Panc1 (cell line): ENCODE data around the gene TMEM131L.

ENCODE experiments used
- POLR2AphosphoS5 ChIP-seq: IDR thresholded peaks from 2 replicates; pipeline ENCODE4 v1.6.1; 2012; ENCODE audit warnings: mild to moderate bottlenecking, low read depth, low read length, moderate library complexity
- TCF7L2 ChIP-seq: IDR thresholded peaks from 2 replicates; pipeline ENCODE4 v1.6.1; 2011; ENCODE audit warnings: mild to moderate bottlenecking, low read depth, low read length, inconsistent platforms
- TF ChIP-seq, protein P1 (sequence below): fragments of 450-650 bp; IDR thresholded peaks from 2 replicates; pipeline ENCODE4 v1.5.1; 2017; ENCODE audit warnings: mild to moderate bottlenecking

DNA sequence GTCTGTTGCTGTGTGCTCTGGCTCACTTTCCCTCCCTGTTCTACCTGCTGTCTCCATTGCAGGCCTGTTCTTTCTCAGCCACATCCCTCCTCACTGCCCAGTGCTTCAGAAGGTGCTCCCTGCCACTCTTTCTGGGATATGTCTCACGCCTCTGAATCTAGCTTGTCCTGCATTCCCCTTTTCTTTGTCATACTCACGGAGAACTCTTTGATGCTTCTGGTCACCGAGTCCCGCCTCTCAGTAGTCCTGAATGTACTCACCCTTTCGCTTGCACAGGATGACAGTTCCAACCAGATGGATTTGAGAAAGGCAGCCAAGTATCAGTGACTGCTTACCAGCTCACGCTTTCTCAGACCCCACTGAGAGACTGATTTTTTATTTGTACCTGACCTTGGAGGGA is 152.7 kb downstream of the TMEM131L start:
- TF ChIP-seq, protein P1, sequence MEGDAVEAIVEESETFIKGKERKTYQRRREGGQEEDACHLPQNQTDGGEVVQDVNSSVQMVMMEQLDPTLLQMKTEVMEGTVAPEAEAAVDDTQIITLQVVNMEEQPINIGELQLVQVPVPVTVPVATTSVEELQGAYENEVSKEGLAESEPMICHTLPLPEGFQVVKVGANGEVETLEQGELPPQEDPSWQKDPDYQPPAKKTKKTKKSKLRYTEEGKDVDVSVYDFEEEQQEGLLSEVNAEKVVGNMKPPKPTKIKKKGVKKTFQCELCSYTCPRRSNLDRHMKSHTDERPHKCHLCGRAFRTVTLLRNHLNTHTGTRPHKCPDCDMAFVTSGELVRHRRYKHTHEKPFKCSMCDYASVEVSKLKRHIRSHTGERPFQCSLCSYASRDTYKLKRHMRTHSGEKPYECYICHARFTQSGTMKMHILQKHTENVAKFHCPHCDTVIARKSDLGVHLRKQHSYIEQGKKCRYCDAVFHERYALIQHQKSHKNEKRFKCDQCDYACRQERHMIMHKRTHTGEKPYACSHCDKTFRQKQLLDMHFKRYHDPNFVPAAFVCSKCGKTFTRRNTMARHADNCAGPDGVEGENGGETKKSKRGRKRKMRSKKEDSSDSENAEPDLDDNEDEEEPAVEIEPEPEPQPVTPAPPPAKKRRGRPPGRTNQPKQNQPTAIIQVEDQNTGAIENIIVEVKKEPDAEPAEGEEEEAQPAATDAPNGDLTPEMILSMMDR: no peak
- no peak for TF ChIP-seq TCF7L2
- TF ChIP-seq POLR2AphosphoS5: no peak
